Type B pancreatic cell (in vitro differentiated cells): Measurements from ENCODE around the gene BAZ2B. TPM values are rescaled to one million over a fixed set of nuclear protein-coding genes. Genes with fewer than 3 reads are reported as not detected.
A peak's percentile ranks its signal among the peaks of the same experiment; 100 is the strongest.

Source experiments
- DNase-seq: peaks from one replicate; pipeline ENCODE4 v3.0.0; 2021; ENCODE audit warnings: mixed read lengths; ENCODE audit not compliant: unreplicated experiment; ENCODE audit errors: extremely low spot score
- H3K27ac Mint-ChIP-seq: 2 replicates; pipeline ENCODE4 v1.8.0; 2021; ENCODE audit warnings: mild to moderate bottlenecking, mixed read lengths
- H3K27me3 Mint-ChIP-seq: 2 replicates; pipeline ENCODE4 v1.8.0; 2021; ENCODE audit warnings: mixed read lengths
- H3K36me3 Mint-ChIP-seq: 2 replicates; pipeline ENCODE4 v1.8.0; 2021; ENCODE audit warnings: mixed read lengths
- H3K4me1 Mint-ChIP-seq: one replicate; pipeline ENCODE4 v1.8.0; 2021; ENCODE audit warnings: mixed read lengths; ENCODE audit not compliant: unreplicated experiment
- H3K4me3 Mint-ChIP-seq: 2 replicates; pipeline ENCODE4 v1.8.0; 2021; ENCODE audit warnings: mild to moderate bottlenecking, mixed read lengths
- H3K9me3 Mint-ChIP-seq: 2 replicates; pipeline ENCODE4 v1.8.0; 2021; ENCODE audit warnings: mixed read lengths
- total RNA-seq: library from RNA; stranded (reverse); gene quantifications from 2 replicates; pipeline ENCODE4 v1.2.1, GENCODE V29; 2021; ENCODE audit warnings: low replicate concordance
- TF ChIP-seq, protein P1 (sequence below): fragments of 200-600 bp; sonication (generic); conservative IDR thresholded peaks from 2 replicates; pipeline ENCODE4 v1.5.0; 2021; ENCODE audit warnings: antibody characterized with exemption, mild to moderate bottlenecking

The BAZ2B gene
- total RNA-seq, 1 donor from 2014 or later = 80.4 TPM

- Mint-ChIP-seq H3K9me3 (no peaks in the 10 kb centered on the region), H3K27ac (no peak overlapping the region), H3K27me3 (no peaks in the 10 kb centered on the region), H3K4me3 (no peak overlapping the region), H3K36me3 (peaks cover 60% of the 10 kb centered on the region), H3K4me1 (peaks cover 5% of the 10 kb centered on the region)
- TF ChIP-seq, protein P1, sequence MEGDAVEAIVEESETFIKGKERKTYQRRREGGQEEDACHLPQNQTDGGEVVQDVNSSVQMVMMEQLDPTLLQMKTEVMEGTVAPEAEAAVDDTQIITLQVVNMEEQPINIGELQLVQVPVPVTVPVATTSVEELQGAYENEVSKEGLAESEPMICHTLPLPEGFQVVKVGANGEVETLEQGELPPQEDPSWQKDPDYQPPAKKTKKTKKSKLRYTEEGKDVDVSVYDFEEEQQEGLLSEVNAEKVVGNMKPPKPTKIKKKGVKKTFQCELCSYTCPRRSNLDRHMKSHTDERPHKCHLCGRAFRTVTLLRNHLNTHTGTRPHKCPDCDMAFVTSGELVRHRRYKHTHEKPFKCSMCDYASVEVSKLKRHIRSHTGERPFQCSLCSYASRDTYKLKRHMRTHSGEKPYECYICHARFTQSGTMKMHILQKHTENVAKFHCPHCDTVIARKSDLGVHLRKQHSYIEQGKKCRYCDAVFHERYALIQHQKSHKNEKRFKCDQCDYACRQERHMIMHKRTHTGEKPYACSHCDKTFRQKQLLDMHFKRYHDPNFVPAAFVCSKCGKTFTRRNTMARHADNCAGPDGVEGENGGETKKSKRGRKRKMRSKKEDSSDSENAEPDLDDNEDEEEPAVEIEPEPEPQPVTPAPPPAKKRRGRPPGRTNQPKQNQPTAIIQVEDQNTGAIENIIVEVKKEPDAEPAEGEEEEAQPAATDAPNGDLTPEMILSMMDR = no peak
- no peak for DNase-seq
Observed at GRCh38 chr2:159317392-159318088, 298.8 kb downstream of the BAZ2B start.

GRCh38 chr2:159307942-159308341 is 308.4 kb downstream of the BAZ2B start:
- H3K36me3 Mint-ChIP-seq = peaks cover 2% of the 10 kb centered on the region
- H3K4me1 Mint-ChIP-seq = no peaks in the 10 kb centered on the region
- H3K4me3 Mint-ChIP-seq = no peak overlapping the region
- H3K27ac Mint-ChIP-seq = no peak overlapping the region
- DNase-seq = no peak
- TF ChIP-seq, protein P1 = no peak
- H3K27me3 Mint-ChIP-seq = no peaks in the 10 kb centered on the region
- peaks cover 7% of the 10 kb centered on the region for H3K9me3 Mint-ChIP-seq

DNA sequence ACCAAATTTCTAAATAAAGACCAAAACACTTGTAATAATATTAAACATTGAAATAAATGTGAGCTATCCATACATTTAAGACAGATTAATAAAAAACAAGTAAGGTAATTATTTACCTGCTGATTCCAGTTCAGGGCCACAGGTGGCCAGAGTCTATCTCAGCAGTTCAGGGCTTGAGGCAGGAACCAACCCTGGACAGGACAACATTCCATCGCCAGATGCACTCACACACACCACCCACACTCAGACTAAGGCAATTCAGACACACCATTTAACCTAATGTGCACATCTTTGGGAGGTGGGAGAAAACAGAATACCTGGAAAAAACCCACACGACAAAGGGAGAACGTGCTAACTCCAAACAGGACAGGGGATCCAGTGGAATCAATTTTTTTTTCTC is 315.8 kb downstream of the BAZ2B start:
- no peak for DNase-seq
- H3K9me3 Mint-ChIP-seq = peaks cover 7% of the 10 kb centered on the region
- H3K27ac Mint-ChIP-seq = peak overlapping the region; percentile 79
- no peaks in the 10 kb centered on the region for H3K36me3 Mint-ChIP-seq
- H3K4me1 Mint-ChIP-seq = no peaks in the 10 kb centered on the region
- TF ChIP-seq, protein P1 = no peak
- peak overlapping the region; percentile 35 for H3K4me3 Mint-ChIP-seq
- H3K27me3 Mint-ChIP-seq = no peaks in the 10 kb centered on the region

DNA sequence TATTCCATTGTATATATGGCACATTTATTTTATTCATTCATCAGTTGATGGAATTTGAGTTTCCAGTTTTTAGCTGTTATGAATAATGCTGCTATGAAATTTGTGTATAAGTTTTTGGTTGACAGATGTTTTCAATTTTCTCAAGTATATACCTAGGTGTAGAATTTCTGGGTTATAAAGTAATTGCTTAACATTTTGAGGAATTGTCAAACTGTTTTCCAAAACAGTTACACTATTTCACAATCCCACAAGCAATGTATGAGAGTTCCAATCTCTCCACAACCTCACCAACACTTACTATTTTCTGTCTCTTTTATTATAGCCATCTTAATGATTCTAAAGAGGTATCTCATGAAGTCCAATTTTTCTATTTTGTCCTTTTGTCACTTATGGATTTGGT is 317.4 kb downstream of the BAZ2B start:
- DNase-seq = no peak
- no peaks in the 10 kb centered on the region for H3K4me1 Mint-ChIP-seq
- TF ChIP-seq, protein P1 = no peak
- H3K36me3 Mint-ChIP-seq = no peaks in the 10 kb centered on the region
- peaks cover 5% of the 10 kb centered on the region for H3K9me3 Mint-ChIP-seq
- no peaks in the 10 kb centered on the region for H3K27me3 Mint-ChIP-seq
- H3K4me3 Mint-ChIP-seq = no peak overlapping the region
- H3K27ac Mint-ChIP-seq = no peak overlapping the region

DNA sequence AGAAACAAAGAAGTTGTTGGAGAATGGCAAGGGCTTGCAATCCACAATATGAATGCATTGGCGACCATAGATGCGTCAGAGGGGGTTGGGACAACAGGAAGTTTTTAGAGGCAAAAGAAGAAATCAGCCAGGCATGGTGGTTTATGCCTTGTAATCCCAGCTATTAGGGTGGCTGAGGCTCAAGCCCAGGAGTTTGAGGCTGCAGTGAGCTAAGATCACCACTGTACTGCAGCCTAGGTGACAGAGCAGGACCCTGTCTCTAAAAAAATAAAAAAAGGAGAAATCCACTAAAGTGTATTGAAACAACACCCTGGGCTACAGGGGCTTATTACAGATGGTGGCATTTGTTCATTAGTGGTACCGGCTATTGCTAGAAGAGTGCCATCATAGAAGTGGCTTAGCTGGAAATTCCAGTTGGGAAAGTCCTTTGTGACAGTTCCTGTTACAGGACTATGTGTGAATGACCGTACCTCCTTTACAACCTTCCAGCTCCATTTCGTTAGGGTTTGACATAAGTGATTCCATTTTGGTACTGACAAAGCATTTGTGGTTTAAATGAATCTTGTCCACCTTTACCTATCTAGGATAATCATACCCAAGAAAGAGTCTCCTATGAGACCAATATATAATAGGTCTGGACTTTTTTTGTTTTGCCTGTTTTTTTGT is 319.2 kb downstream of the BAZ2B start:
- no peak for DNase-seq
- no peak overlapping the region for H3K4me3 Mint-ChIP-seq
- H3K36me3 Mint-ChIP-seq = no peaks in the 10 kb centered on the region
- H3K27me3 Mint-ChIP-seq = no peaks in the 10 kb centered on the region
- no peaks in the 10 kb centered on the region for H3K9me3 Mint-ChIP-seq
- no peaks in the 10 kb centered on the region for H3K4me1 Mint-ChIP-seq
- no peak overlapping the region for H3K27ac Mint-ChIP-seq
- TF ChIP-seq, protein P1 = no peak
